ENCODE data around the gene ZNF423.

GRCh38 chr16:49717689-49718088, 138.2 kb downstream of the ZNF423 start:
- no peak for TF ChIP-seq GATA2 (IDR thresholded peaks at IDR 0.05; ENCODE audit: low read depth, low read length)
- TF ChIP-seq GATA3 (IDR thresholded peaks at IDR 0.05; ENCODE audit: low read depth, low read length) = no peak

Data from SH-SY5Y (cell line).